ENCODE data around the gene SLC9A5. TPM values are rescaled to one million over a fixed set of nuclear protein-coding genes. Genes with fewer than 3 reads are reported as not detected.

SLC9A5 gene
- total and polyA plus RNA-seq, 7 experiments from 2014 or later = 0.11 to 3.7 (median 1.7) TPM

DNA sequence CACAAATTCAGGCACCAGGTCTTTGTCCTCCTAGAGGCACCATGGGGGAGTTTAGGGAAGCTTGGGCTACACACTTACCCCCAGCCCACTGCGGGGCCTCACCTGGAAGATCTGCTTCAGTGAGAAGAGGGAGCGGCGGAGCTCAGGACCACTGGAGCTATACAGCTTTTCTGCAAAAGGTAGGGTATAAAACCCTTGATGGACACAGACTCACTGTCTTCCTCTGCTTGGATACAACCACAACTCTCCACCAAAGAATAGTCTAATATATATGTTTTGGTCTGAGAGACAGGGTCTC, 10.6 kb upstream of the SLC9A5 start:
- intact Hi-C loops (cut with micrococcal nuclease) = no loop called here
- no peak for DNase-seq
- POLR2A ChIA-PET = interaction anchor here (0.5 to 2.5 kb wide), 4 partner anchors 9 to 20 kb away, joined by 3 to 13 read pairs (median 4); partner anchors contain the start of gene TMEM208
- no peaks in the 10 kb centered on the region for H3K27me3 Mint-ChIP-seq
- H3K4me1 ChIP-seq (ENCODE audit: control insufficient read depth in 2 of 2, insufficient read depth in 2 of 2, low read length in 2 of 2) = peaks cover 0 to 5% of the 10 kb centered on the region in 2 donors
- H3K27me3 ChIP-seq (ENCODE audit: control insufficient read depth in 2 of 2, insufficient read depth in 2 of 2, low read length in 2 of 2) = no peaks in the 10 kb centered on the region
- no peak overlapping the region for H3K27ac ChIP-seq (ENCODE audit: low read depth, low read length)
- H3K9me3 ChIP-seq (ENCODE audit: control insufficient read depth in 2 of 3, low read length in 3 of 3) = no peaks in the 10 kb centered on the region
- ATAC-seq = no peak
- H3K9me3 Mint-ChIP-seq = no peaks in the 10 kb centered on the region
- peaks cover 0 to 28% (median 4%) of the 10 kb centered on the region in 7 donors for H3K4me1 Mint-ChIP-seq
- H3K36me3 Mint-ChIP-seq = peaks cover 0 to 20% (median 7%) of the 10 kb centered on the region in 5 donors
- H3K4me3 ChIP-seq (ENCODE audit: low read length) = no peak overlapping the region
- no peak overlapping the region for H3K4me3 Mint-ChIP-seq
- CTCF ChIA-PET = interaction anchor here (0.6 to 0.7 kb wide), 2 partner anchors 53 to 285 kb away, joined by 3 read pairs; no protein-coding TSS in a partner anchor
- H3K27ac Mint-ChIP-seq = no peak overlapping the region
- H3K36me3 ChIP-seq (ENCODE audit: control insufficient read depth in 2 of 3, insufficient read depth in 3 of 3, low read length in 3 of 3) = peaks cover 0 to 60% (median 3%) of the 10 kb centered on the region in 3 experiments

DNA sequence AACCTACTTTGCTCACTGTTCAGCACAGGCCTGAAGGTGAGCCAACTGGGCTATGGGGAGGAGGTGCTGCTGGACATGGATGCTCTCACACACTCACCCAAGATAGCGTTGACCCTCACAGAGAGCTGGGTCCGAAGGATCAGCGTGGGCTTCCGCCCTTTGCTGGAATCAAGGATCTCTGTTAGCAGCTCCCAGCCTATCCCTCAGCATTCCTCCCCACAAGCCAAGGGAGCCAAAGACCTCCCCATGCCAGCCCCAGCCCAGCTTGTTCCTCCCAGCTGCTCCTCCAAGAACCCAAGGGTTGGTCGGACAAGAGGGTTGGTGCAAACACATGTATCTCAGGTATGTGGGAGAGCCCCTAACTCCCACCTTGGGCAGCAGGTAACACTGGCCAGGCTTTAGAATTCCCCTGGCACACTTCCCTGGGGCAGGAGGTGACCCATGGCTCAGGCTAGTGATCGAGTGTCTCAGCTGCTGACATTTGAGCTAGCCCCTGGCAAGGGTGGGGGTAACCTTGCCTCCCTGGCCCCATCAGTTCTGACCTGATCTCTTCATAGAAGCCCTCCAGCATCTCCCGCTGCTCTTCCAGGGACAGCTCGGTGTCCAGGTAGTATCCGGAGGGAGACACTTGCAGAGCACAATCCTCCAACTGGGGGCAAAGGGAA, 9.8 kb upstream of the SLC9A5 start:
- Histone ChIP-seq H3K36me3 (ENCODE audit: control insufficient read depth in 2 of 3, insufficient read depth in 3 of 3, low read length in 3 of 3) (peaks cover 0 to 55% (median 3%) of the 10 kb centered on the region in 3 experiments), H3K9me3 (ENCODE audit: control insufficient read depth in 2 of 3, low read length in 3 of 3) (no peaks in the 10 kb centered on the region), H3K27ac (ENCODE audit: low read depth, low read length) (no peak overlapping the region), H3K27me3 (ENCODE audit: control insufficient read depth in 2 of 2, insufficient read depth in 2 of 2, low read length in 2 of 2) (no peaks in the 10 kb centered on the region), H3K4me1 (ENCODE audit: control insufficient read depth in 2 of 2, insufficient read depth in 2 of 2, low read length in 2 of 2) (peaks cover 0 to 10% of the 10 kb centered on the region in 2 donors), H3K4me3 (ENCODE audit: low read length) (no peak overlapping the region)
- H3K27me3 Mint-ChIP-seq = no peaks in the 10 kb centered on the region
- peaks cover 0 to 16% (median 7%) of the 10 kb centered on the region in 5 donors for H3K36me3 Mint-ChIP-seq
- H3K4me1 Mint-ChIP-seq = peaks cover 0 to 35% (median 5%) of the 10 kb centered on the region in 7 donors
- no peak for ATAC-seq
- no peaks in the 10 kb centered on the region for H3K9me3 Mint-ChIP-seq
- ChIA-PET POLR2A (interaction anchor here (0.5 to 2.5 kb wide), 4 partner anchors 9 to 20 kb away, joined by 3 to 13 read pairs (median 4); partner anchors contain the start of gene TMEM208), CTCF (interaction anchor here (0.6 to 1.7 kb wide), 3 partner anchors 12 to 286 kb away, joined by 3 to 6 read pairs (median 3); partner anchors contain the start of gene TMEM208)
- DNase-seq = no peak
- H3K27ac Mint-ChIP-seq = peak overlapping the region in 2 of 9 donors; percentile 14 to 38
- H3K4me3 Mint-ChIP-seq = no peak overlapping the region
- intact Hi-C loops (cut with micrococcal nuclease) = no loop called here

DNA sequence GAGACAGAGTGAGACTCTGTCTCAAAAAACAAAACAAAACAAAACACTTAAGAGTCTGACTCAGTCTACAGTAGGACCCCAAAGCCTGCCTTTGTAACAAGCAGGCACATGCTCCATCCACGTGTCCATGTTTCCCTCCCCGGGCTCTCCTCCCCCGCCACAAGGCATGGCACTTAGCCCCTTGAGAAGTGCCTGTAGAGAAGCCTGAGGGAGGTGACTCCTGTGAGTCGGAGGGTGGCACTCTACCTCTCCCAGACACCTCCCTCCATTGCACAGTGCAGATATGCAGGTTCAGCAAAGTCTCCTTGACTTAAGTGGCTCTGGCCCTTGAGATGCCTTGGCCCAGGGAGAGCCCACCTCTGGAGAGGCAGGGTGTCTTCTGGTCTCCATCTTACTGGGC, 8.3 kb upstream of the SLC9A5 start:
- intact Hi-C loops (cut with micrococcal nuclease) = loop anchor here in 1 of 2 donors (10.0 kb wide), 1 partner anchor 604 kb away; the partner anchor contains the start of genes CENPT, NUTF2 and THAP11
- Mint-ChIP-seq H3K36me3 (peaks cover 0 to 16% (median 7%) of the 10 kb centered on the region in 5 donors), H3K4me1 (peaks cover 12 to 51% (median 21%) of the 10 kb centered on the region in 7 donors), H3K27me3 (no peaks in the 10 kb centered on the region), H3K9me3 (no peaks in the 10 kb centered on the region), H3K4me3 (no peak overlapping the region), H3K27ac (peak overlapping the region in 1 of 9 donors; percentile 43)
- Histone ChIP-seq H3K4me3 (ENCODE audit: low read length) (no peak overlapping the region), H3K36me3 (ENCODE audit: control insufficient read depth in 2 of 3, insufficient read depth in 3 of 3, low read length in 3 of 3) (peaks cover 0 to 44% (median 3%) of the 10 kb centered on the region in 3 experiments), H3K4me1 (ENCODE audit: control insufficient read depth in 2 of 2, insufficient read depth in 2 of 2, low read length in 2 of 2) (peaks cover 14 to 25% of the 10 kb centered on the region in 2 donors), H3K27ac (ENCODE audit: low read depth, low read length) (no peak overlapping the region), H3K9me3 (ENCODE audit: control insufficient read depth in 2 of 3, low read length in 3 of 3) (no peaks in the 10 kb centered on the region), H3K27me3 (ENCODE audit: control insufficient read depth in 2 of 2, insufficient read depth in 2 of 2, low read length in 2 of 2) (no peaks in the 10 kb centered on the region)
- ChIA-PET CTCF (no interaction called here), POLR2A (no interaction called here)
- no peak for ATAC-seq
- DNase-seq = no peak

DNA sequence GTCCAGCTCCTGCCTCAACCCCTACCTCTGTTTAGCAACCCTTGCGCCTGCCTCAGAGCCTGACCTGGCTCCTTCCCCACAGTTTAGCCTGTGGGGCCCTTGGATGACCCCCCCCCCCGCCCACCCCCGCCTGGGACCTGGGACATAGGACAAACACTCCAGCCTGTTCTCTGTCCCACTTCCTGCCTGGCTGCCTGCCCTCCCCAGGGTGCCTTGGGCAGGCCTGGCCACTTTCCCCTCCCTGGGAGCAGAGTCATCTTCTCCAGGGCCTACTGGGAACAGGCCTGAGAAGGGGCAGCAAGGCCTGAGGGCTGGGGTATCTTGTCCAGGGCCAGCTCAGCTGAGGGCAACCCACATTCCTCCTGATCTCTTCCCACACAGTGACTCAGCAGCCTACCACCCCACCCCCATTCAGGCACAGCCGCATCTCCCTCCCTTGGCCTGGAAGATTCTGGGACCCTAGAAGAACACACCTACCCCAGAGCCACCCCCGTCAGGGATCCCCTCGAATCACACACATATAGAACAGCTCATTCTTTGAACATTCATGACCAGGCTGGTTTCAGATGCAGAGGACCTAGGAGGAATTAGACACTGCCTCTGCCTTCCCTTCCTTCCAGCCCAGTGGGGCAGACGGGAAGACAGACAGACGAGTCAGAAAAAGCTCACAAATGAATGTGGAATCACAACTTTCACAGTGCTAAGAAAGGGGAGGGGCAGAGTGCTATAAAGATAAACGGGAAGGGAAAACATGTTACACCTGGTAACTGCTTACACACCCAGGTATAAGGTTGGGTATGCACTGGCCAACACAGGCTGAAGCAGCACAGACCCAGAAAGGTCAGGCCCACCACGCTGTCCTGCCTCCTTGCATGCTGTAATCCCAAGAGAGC, 7.5 kb upstream of the SLC9A5 start:
- no peaks in the 10 kb centered on the region for H3K27me3 Mint-ChIP-seq
- ChIA-PET CTCF (no interaction called here), POLR2A (no interaction called here)
- no peak overlapping the region for H3K27ac ChIP-seq (ENCODE audit: low read depth, low read length)
- peaks cover 14 to 25% of the 10 kb centered on the region in 2 donors for H3K4me1 ChIP-seq (ENCODE audit: control insufficient read depth in 2 of 2, insufficient read depth in 2 of 2, low read length in 2 of 2)
- DNase-seq (no peak), ATAC-seq (no peak)
- peaks cover 0 to 12% (median 7%) of the 10 kb centered on the region in 5 donors for H3K36me3 Mint-ChIP-seq
- no peaks in the 10 kb centered on the region for H3K9me3 Mint-ChIP-seq
- peaks cover 0 to 36% (median 3%) of the 10 kb centered on the region in 3 experiments for H3K36me3 ChIP-seq (ENCODE audit: control insufficient read depth in 2 of 3, insufficient read depth in 3 of 3, low read length in 3 of 3)
- H3K27ac Mint-ChIP-seq = peak overlapping the region in 3 of 9 donors; percentile 14 to 63 (median 16)
- intact Hi-C loops (cut with micrococcal nuclease) = loop anchor here in 1 of 2 donors (10.0 kb wide), 1 partner anchor 604 kb away; the partner anchor contains the start of genes CENPT, NUTF2 and THAP11
- H3K4me3 ChIP-seq (ENCODE audit: low read length) = no peak overlapping the region
- H3K4me3 Mint-ChIP-seq = no peak overlapping the region
- H3K4me1 Mint-ChIP-seq = peaks cover 12 to 48% (median 22%) of the 10 kb centered on the region in 7 donors
- H3K27me3 ChIP-seq (ENCODE audit: control insufficient read depth in 2 of 2, insufficient read depth in 2 of 2, low read length in 2 of 2) = no peaks in the 10 kb centered on the region
- no peaks in the 10 kb centered on the region for H3K9me3 ChIP-seq (ENCODE audit: control insufficient read depth in 2 of 3, low read length in 3 of 3)

DNA sequence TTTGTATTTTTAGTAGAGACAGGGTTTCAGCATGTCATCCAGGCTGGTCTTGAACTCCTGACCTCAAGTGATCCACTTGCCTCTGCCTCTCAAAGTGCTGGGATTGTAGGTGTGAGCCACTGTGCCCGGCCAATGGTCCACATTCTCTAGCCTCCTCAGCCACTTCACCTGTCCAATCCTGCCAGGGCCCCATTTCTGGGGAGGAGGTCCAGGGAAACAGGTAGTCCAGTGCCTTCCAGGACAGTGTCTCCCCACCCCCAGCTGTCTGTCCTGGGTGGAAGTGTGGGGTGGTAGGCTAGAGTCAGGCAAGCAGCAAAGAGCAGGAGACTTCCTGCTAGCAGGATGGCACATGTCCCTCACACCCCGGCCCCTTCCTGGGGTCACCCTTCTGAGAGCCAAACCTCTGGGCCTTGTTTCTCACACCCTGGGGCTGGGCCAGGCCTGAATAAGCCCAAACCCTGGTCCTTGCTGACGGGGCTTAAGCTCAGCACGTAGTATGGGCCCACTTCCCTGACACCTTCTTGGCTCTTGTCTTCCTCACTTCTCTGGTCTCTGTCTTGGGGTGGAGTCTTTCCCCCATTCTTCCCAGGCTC, 6.5 kb upstream of the SLC9A5 start:
- POLR2A ChIA-PET = interaction anchor here (1.0 kb wide), 1 partner anchor 12 kb away, joined by 3 read pairs; no protein-coding TSS in a partner anchor
- Histone ChIP-seq H3K9me3 (ENCODE audit: control insufficient read depth in 2 of 3, low read length in 3 of 3) (no peaks in the 10 kb centered on the region), H3K4me3 (ENCODE audit: low read length) (no peak overlapping the region), H3K27me3 (ENCODE audit: control insufficient read depth in 2 of 2, insufficient read depth in 2 of 2, low read length in 2 of 2) (no peaks in the 10 kb centered on the region), H3K4me1 (ENCODE audit: control insufficient read depth in 2 of 2, insufficient read depth in 2 of 2, low read length in 2 of 2) (peaks cover 14 to 25% of the 10 kb centered on the region in 2 donors), H3K27ac (ENCODE audit: low read depth, low read length) (no peak overlapping the region), H3K36me3 (ENCODE audit: control insufficient read depth in 2 of 3, insufficient read depth in 3 of 3, low read length in 3 of 3) (peaks cover 0 to 27% (median 3%) of the 10 kb centered on the region in 3 experiments)
- no peak for DNase-seq
- CTCF ChIA-PET = interaction anchor here (0.8 kb wide), 1 partner anchor 15 kb away, joined by 3 read pairs; the partner anchor contains the start of gene TMEM208
- peaks cover 0 to 7% (median 4%) of the 10 kb centered on the region in 5 donors for H3K36me3 Mint-ChIP-seq
- no peaks in the 10 kb centered on the region for H3K27me3 Mint-ChIP-seq
- intact Hi-C loops (cut with micrococcal nuclease) = loop anchor here in 1 of 2 donors (10.0 kb wide), 1 partner anchor 603 kb away; the partner anchor contains the start of genes CENPT, NUTF2 and THAP11
- no peak overlapping the region for H3K4me3 Mint-ChIP-seq
- ATAC-seq = no peak
- H3K4me1 Mint-ChIP-seq = peaks cover 12 to 47% (median 21%) of the 10 kb centered on the region in 7 donors
- peak overlapping the region in 5 of 9 donors; percentile 13 to 85 (median 58) for H3K27ac Mint-ChIP-seq
- no peaks in the 10 kb centered on the region for H3K9me3 Mint-ChIP-seq

DNA sequence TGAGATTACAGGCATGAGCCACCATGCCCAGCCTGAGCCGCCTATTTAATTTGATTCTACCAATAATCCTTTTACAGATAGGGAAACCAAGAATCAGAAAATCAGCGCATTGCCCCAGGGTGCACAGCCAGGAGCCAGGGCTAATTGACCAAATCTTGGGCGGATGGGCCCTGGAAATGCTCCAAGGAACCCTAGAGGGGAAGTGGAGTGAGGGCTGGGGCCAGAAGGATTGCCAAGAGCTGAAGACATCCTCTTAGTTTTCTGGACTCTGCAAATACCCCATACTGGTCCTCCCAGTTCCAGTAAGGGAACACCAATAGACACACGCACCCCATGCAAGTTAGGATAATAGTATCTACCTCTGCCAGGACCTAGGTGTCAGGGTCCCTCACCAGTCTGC, 5.3 kb upstream of the SLC9A5 start:
- peaks cover 21 to 33% of the 10 kb centered on the region in 2 donors for H3K4me1 ChIP-seq (ENCODE audit: control insufficient read depth in 2 of 2, insufficient read depth in 2 of 2, low read length in 2 of 2)
- DNase-seq (no peak), ATAC-seq (no peak)
- H3K27me3 ChIP-seq (ENCODE audit: control insufficient read depth in 2 of 2, insufficient read depth in 2 of 2, low read length in 2 of 2) = no peaks in the 10 kb centered on the region
- H3K36me3 ChIP-seq (ENCODE audit: control insufficient read depth in 2 of 3, insufficient read depth in 3 of 3, low read length in 3 of 3) = peaks cover 0 to 16% (median 3%) of the 10 kb centered on the region in 3 experiments
- Mint-ChIP-seq H3K9me3 (no peaks in the 10 kb centered on the region), H3K36me3 (peaks cover 0 to 2% (median 0%) of the 10 kb centered on the region in 5 donors), H3K4me3 (peak overlapping the region in 2 of 10 donors; percentile 12 to 23), H3K27ac (peak overlapping the region in 7 of 9 donors; percentile 18 to 96 (median 92)), H3K27me3 (peaks cover 0 to 4% (median 0%) of the 10 kb centered on the region in 5 donors), H3K4me1 (peaks cover 21 to 54% (median 31%) of the 10 kb centered on the region in 7 donors)
- POLR2A ChIA-PET = interaction anchor here (0.6 to 2.1 kb wide), 3 partner anchors 13 to 215 kb away, joined by 3 to 19 read pairs (median 3); partner anchors contain the start of gene TMEM208
- no peak overlapping the region for H3K4me3 ChIP-seq (ENCODE audit: low read length)
- intact Hi-C loops (cut with micrococcal nuclease) = loop anchor here in 1 of 2 donors (10.0 kb wide), 1 partner anchor 601 kb away; the partner anchor contains the start of genes CENPT, NUTF2 and THAP11
- CTCF ChIA-PET = no interaction called here
- H3K9me3 ChIP-seq (ENCODE audit: control insufficient read depth in 2 of 3, low read length in 3 of 3) = no peaks in the 10 kb centered on the region
- H3K27ac ChIP-seq (ENCODE audit: low read depth, low read length) = peak overlapping the region; percentile 65
